HEK293 (cell line): ENCODE data around the gene ISG20L2.

ENCODE experiments used
- GLIS2 ChIP-seq: fragments of 450-650 bp; formaldehyde crosslinking; IDR thresholded peaks from 2 replicates; pipeline ENCODE4 v1.5.1; 2016; ENCODE audit warnings: missing biosample characterization, missing genetic modification characterization
- HOXA7 ChIP-seq: sonication (generic); formaldehyde crosslinking; IDR thresholded peaks from 2 replicates; pipeline ENCODE4 v1.8.1; 2022; ENCODE audit warnings: missing genetic modification reagents, borderline replicate concordance
- PRDM10 ChIP-seq: fragments of 450-650 bp; formaldehyde crosslinking; IDR thresholded peaks from 2 replicates; pipeline ENCODE4 v1.5.1; 2016; ENCODE audit warnings: missing biosample characterization, missing genetic modification characterization
- ZBTB8A ChIP-seq: fragments of 450-650 bp; formaldehyde crosslinking; IDR thresholded peaks from 2 replicates; pipeline ENCODE4 v1.5.1; 2016; ENCODE audit warnings: missing biosample characterization, missing genetic modification characterization
- ZFP37 ChIP-seq: fragments of 450-650 bp; formaldehyde crosslinking; IDR thresholded peaks from 2 replicates; pipeline ENCODE4 v1.5.1; 2016; ENCODE audit warnings: missing biosample characterization, missing genetic modification characterization
- ZNF112 ChIP-seq: fragments of 450-650 bp; formaldehyde crosslinking; IDR thresholded peaks from 2 replicates; pipeline ENCODE4 v1.5.0; 2017; ENCODE audit warnings: missing biosample characterization, missing genetic modification characterization
- ZNF174 ChIP-seq: fragments of 450-650 bp; formaldehyde crosslinking; IDR thresholded peaks from 2 replicates; pipeline ENCODE4 v1.5.0; 2017; ENCODE audit warnings: missing biosample characterization, mild to moderate bottlenecking, missing genetic modification characterization
- ZNF280D ChIP-seq: fragments of 450-650 bp; formaldehyde crosslinking; IDR thresholded peaks from 2 replicates; pipeline ENCODE4 v1.5.1; 2016; ENCODE audit warnings: missing biosample characterization, missing genetic modification characterization
- ZNF510 ChIP-seq: fragments of 450-650 bp; formaldehyde crosslinking; IDR thresholded peaks from 2 replicates; pipeline ENCODE4 v1.5.1; 2018; ENCODE audit warnings: mild to moderate bottlenecking, missing genetic modification characterization, missing biosample characterization; ENCODE audit not compliant: insufficient replicate concordance
- ZNF561 ChIP-seq: fragments of 450-650 bp; IDR thresholded peaks from 2 replicates; pipeline ENCODE4 v1.5.1; 2018; ENCODE audit warnings: missing biosample characterization, missing genetic modification characterization, borderline replicate concordance
- ZNF639 ChIP-seq: fragments of 450-650 bp; formaldehyde crosslinking; IDR thresholded peaks from 2 replicates; pipeline ENCODE4 v1.5.1; 2016; ENCODE audit warnings: missing biosample characterization, missing genetic modification characterization
- ZNF701 ChIP-seq: fragments of 450-650 bp; formaldehyde crosslinking; IDR thresholded peaks from 2 replicates; pipeline ENCODE4 v1.5.1; 2016; ENCODE audit warnings: missing biosample characterization, missing genetic modification characterization
- ZNF768 ChIP-seq: fragments of 450-650 bp; formaldehyde crosslinking; IDR thresholded peaks from 2 replicates; pipeline ENCODE4 v1.5.1; 2018; ENCODE audit warnings: missing biosample characterization, mild to moderate bottlenecking, missing genetic modification characterization
- ZSCAN23 ChIP-seq: fragments of 450-650 bp; formaldehyde crosslinking; IDR thresholded peaks from 2 replicates; pipeline ENCODE4 v1.5.1; 2016; ENCODE audit warnings: missing biosample characterization, missing genetic modification characterization
- ZSCAN4 ChIP-seq: fragments of 450-650 bp; formaldehyde crosslinking; IDR thresholded peaks from 2 replicates; pipeline ENCODE4 v1.5.1; 2017; ENCODE audit warnings: missing biosample characterization, missing genetic modification characterization
- TF ChIP-seq, protein P1 (sequence below): fragments of 450-650 bp; formaldehyde crosslinking; IDR thresholded peaks from 2 replicates; pipeline ENCODE4 v1.5.1; 2017; ENCODE audit warnings: missing biosample characterization, missing genetic modification characterization
- TF ChIP-seq, protein P2 (sequence below): IDR thresholded peaks from 2 replicates; pipeline ENCODE4 v1.6.1; 2011; ENCODE audit warnings: mild to moderate bottlenecking, low read depth, low read length, borderline replicate concordance

ISG20L2 gene

DNA sequence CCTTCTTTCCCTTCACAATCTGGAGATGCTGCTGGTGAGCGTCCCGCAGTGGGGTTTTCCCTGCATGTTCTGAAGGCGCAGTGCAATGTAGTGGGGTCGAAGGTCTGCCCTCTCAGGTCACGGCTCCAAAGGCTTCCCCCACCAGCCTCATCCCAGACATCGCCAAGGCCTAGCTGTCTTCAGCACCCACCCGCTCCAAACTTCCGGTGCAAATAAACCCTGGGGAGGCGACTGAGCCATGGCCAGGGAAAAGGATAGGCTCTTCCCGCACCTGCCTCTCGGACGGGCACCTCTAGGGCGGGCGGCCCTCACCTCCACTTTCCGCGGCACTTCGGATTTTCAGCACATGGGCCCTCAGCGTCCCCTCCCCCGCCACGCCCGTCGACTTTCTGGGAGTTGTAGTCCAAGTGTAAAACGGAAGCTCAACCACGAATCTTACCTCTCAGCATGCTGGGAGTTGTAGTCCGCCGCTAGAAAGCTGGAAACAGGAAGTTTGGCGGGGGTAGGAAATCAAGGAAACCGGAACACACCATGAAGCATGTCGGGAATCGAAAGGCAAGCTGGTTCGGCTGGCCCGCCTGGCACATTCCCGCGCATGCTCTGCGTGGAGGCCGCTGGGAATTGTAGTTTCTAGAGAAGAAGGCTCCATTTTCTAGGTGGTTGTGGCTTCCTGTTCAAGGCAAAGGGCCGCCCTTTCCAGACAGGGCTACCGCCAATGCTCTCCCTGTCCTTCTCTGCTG is 12.3 kb upstream of the ISG20L2 start, which contains the start of gene MRPL24 (continued):
- TF ChIP-seq ZNF280D (tag by site-specific recombination) (no peak), ZSCAN23 (tag by site-specific recombination) (no peak), ZNF561 (no peak), ZNF510 (tag by site-specific recombination) (no peak), ZNF174 (tag by site-specific recombination) (no peak), ZNF701 (tag by site-specific recombination) (no peak), ZSCAN4 (tag by site-specific recombination) (no peak), ZNF112 (tag by site-specific recombination) (no peak), ZFP37 (tag by site-specific recombination) (peak; percentile 93), HOXA7 (no peak), PRDM10 (tag by site-specific recombination) (peak; percentile 92), ZBTB8A (tag by site-specific recombination) (peak; percentile 92), GLIS2 (tag by site-specific recombination) (peak; percentile 92), ZNF768 (tag by site-specific recombination) (no peak), ZNF639 (tag by site-specific recombination) (peak; percentile 55; the same call in 1 of the 2 replicates)
- TF ChIP-seq, protein P1, sequence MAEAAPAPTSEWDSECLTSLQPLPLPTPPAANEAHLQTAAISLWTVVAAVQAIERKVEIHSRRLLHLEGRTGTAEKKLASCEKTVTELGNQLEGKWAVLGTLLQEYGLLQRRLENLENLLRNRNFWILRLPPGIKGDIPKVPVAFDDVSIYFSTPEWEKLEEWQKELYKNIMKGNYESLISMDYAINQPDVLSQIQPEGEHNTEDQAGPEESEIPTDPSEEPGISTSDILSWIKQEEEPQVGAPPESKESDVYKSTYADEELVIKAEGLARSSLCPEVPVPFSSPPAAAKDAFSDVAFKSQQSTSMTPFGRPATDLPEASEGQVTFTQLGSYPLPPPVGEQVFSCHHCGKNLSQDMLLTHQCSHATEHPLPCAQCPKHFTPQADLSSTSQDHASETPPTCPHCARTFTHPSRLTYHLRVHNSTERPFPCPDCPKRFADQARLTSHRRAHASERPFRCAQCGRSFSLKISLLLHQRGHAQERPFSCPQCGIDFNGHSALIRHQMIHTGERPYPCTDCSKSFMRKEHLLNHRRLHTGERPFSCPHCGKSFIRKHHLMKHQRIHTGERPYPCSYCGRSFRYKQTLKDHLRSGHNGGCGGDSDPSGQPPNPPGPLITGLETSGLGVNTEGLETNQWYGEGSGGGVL = peak; percentile 72
- TF ChIP-seq, protein P2, sequence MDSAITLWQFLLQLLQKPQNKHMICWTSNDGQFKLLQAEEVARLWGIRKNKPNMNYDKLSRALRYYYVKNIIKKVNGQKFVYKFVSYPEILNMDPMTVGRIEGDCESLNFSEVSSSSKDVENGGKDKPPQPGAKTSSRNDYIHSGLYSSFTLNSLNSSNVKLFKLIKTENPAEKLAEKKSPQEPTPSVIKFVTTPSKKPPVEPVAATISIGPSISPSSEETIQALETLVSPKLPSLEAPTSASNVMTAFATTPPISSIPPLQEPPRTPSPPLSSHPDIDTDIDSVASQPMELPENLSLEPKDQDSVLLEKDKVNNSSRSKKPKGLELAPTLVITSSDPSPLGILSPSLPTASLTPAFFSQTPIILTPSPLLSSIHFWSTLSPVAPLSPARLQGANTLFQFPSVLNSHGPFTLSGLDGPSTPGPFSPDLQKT = peak; percentile 21; the same call in 1 of the 2 replicates
